Activated T-cell treated with anti-CD3 and anti-CD28 coated beads for 4 hours (primary cell): ENCODE measurements around the gene C2CD5.
A peak's percentile ranks its signal among the peaks of the same experiment; 100 is the strongest.
"Not testable (repeated sequence)": the region's sequence is repeated elsewhere in the genome, so short reads cannot be mapped to it uniquely, and the experiment has no call there.

Experiments used
- DNase-seq: peaks from one replicate; pipeline ENCODE4 v3.0.0-alpha.2; 2020

The C2CD5 gene

GRCh38 chr12:22544038-22544979 lies at the start of gene C2CD5:
TSS of gene C2CD5 (minus strand) at chr12:22544542. CDS start at chr12:22544150, 392 bp downstream.
- peak; percentile 94 for DNase-seq

GRCh38 chr12:22593864-22594263 lies 49.5 kb upstream of the C2CD5 start:
- DNase-seq = no peak

- no peak for DNase-seq
Observed at GRCh38 chr12:22588817-22589216, 44.5 kb upstream of the C2CD5 start.

- DNase-seq = no peak
Observed at GRCh38 chr12:22578328-22578727, 34.0 kb upstream of the C2CD5 start.

GRCh38 chr12:22577667-22578066 lies 33.3 kb upstream of the C2CD5 start:
- DNase-seq = no peak

- DNase-seq = no peak
Observed at GRCh38 chr12:22576473-22576872, 32.1 kb upstream of the C2CD5 start.

GRCh38 chr12:22576065-22576464 lies 31.7 kb upstream of the C2CD5 start:
- DNase-seq = no peak

- DNase-seq = no peak
Observed at GRCh38 chr12:22574921-22575320, 30.6 kb upstream of the C2CD5 start.

- no peak for DNase-seq
Observed at GRCh38 chr12:22573181-22573580, 28.8 kb upstream of the C2CD5 start.

- no peak for DNase-seq
Observed at GRCh38 chr12:22569253-22569652, 24.9 kb upstream of the C2CD5 start.

- DNase-seq = no peak
Observed at GRCh38 chr12:22562036-22563028, 18.0 kb upstream of the C2CD5 start.

GRCh38 chr12:22554750-22555149 lies 10.4 kb upstream of the C2CD5 start:
- not testable (repeated sequence) for DNase-seq

- no peak for DNase-seq
Observed at GRCh38 chr12:22551624-22552023, 7.3 kb upstream of the C2CD5 start.

GRCh38 chr12:22545255-22545654 lies 913 bp upstream of the C2CD5 start:
- no peak for DNase-seq

GRCh38 chr12:22543246-22544037 lies 900 bp downstream of the C2CD5 start:
- peak; percentile 23 for DNase-seq

- no peak for DNase-seq
Observed at GRCh38 chr12:22541496-22542155, 2.7 kb downstream of the C2CD5 start.

GRCh38 chr12:22539055-22539454 lies 5.3 kb downstream of the C2CD5 start:
- DNase-seq = no peak

- DNase-seq = no peak
Observed at GRCh38 chr12:22538311-22538710, 6.0 kb downstream of the C2CD5 start.

- DNase-seq = no peak
Observed at GRCh38 chr12:22536971-22537544, 7.3 kb downstream of the C2CD5 start.

- no peak for DNase-seq
Observed at GRCh38 chr12:22536346-22536945, 7.9 kb downstream of the C2CD5 start.

- DNase-seq = no peak
Observed at GRCh38 chr12:22535478-22535877, 8.9 kb downstream of the C2CD5 start.
